Stimulated activated CD4-positive, alpha-beta T cell treated with anti-CD3 and anti-CD28 coated beads, TNF-alpha, amount 100 ng/mL, for 1 hour (primary cell): Measurements from ENCODE around the gene JAK3.
A peak's percentile ranks its signal among the peaks of the same experiment; 100 is the strongest.
"Not testable (repeated sequence)": the region's sequence is repeated elsewhere in the genome, so short reads cannot be mapped to it uniquely, and the experiment has no call there.

ENCODE experiments used
- DNase-seq, 3 donors: peaks; one replicate each; pipeline ENCODE4 v3.0.0-alpha.2; 2020; ENCODE audit warnings: low read depth in 3 of 3, low spot score in 1 of 3

JAK3 gene

DNA sequence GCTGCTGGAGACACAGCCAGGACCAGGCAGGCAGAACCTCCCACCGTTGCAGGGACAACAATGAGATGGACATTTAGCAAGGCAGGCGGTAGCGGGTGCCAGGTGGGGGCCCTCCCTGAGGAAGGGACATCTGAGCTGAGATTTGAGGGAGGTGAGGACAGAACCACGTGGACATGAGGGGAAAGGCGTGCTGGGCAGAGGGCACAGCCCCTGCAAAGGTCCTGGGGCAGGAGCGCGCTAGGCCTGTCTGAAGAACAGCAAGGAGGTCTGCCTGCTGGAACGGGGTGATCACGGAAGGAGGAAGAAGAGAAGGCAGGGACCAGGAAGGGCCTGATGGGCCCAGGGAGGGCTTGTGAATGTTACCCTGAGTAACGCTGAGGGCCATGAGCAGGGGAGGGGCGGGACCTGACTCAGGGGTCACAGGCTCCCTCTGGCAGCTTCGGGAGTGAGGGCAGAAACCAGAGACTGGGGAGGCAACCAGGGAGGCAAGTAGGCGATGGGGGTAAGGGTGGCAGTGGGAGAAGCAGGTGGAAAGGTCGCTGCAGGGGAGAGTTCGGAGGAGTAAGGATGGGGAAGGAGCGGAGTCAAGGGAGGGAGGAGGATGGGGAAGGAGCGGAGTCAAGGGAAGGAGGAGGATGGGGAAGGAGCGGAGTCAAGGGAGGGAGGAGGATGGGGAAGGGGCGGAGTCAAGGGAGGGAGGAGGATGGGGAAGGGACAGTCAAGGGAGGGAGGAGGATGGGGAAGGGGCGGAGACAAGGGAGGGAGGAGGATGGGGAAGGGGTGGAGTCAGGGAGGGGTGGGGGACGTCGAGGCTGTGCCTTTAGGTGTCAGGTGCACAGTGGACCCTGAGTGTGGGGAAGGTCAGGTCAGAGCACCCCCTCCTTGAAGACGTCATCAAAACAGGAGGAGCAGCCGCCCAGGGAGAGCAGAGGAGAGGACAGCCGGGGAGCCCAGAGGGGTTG is 68.5 kb downstream of the JAK3 start:
- DNase-seq: no peak

DNA sequence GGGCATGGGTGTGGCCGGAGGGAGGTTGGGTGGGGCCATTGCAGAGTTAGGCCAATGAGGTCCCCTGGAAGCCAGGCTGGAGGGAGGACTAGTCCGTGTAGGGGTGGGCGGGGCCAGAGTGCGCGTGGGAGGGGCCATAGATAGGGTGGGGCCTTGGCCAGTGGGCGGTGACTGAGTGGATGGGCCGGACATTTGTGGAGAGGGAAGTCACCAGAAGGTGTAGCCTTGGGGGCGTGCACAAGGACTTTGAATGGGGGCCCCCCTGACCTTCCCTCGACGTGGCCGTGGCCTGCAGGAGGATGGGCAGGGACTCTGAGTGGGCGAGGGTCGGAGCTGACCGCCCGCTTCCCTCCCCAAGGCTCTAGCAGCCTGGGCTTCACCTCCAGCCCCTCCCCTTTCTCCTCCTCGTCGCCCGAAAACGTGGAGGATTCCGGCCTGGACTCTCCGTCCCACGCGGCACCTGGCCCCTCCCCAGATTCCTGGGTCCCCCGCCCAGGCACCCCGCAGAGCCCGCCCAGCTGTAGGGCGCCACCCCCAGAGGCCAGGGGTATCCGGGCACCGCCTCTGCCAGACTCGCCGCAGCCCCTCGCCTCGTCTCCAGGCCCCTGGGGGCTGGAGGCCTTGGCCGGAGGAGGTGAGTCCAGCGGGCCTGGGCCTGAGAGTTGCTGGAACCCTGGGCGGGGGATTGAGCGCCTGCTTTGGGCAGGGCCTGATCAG is 69.4 kb downstream of the JAK3 start:
- no peak for DNase-seq

DNA sequence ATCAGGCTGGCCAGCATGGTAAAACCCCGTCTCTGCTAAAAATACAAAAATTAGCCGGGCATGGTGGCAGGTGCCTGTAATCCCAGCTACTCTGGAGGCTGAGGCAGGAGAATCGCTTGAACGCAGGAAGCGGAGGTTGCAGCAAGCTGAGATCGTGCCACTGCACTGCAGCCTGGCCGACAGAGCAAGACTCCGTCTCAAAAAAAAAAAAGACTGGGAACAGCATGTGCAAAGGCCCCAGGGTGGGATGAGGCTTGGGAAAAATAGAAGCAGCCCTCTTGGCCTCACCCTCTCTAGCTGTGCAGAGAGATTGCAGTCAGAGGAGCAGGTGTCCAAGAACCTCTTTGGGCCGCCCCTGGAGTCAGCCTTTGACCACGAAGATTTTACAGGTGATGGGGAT is 69.9 kb downstream of the JAK3 start:
- DNase-seq: not testable (repeated sequence)

DNA sequence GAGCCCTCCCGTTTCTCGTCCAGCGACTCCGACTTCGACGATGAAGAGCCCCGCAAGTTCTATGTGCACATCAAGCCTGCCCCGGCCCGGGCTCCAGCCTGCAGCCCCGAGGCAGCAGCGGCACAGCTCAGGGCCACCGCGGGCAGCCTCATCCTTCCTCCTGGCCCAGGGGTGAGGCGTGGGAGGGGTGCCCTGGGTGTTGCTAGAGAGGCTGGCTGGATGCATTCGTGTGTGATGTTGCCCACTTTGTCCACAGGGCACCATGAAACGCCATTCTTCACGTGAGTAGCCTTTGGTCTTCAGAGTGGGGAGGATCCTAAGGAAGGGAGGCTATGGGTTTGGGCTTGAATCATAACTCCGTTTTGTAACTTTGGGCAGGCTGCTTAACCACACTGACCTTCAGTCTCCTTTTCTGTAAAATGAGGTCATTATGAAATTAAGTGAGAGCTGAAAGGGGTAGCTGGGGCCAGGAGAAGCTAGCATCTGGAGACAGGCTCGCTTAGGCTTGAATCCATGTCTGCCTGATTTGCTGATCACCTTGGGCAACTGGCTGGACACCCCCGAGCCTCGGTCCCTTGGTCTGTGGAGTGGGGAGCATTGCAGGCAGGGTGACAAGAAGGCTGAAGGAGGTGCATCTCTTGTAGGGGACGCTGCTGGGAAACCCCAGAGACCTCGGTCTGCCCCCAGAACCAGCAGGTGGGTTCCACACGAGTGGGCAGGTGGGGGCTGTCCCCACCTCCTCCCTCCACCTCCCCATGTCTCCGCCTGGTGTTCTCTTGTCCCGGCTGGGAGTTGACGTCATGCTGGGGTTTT is 71.6 kb downstream of the JAK3 start:
- no peak for DNase-seq

DNA sequence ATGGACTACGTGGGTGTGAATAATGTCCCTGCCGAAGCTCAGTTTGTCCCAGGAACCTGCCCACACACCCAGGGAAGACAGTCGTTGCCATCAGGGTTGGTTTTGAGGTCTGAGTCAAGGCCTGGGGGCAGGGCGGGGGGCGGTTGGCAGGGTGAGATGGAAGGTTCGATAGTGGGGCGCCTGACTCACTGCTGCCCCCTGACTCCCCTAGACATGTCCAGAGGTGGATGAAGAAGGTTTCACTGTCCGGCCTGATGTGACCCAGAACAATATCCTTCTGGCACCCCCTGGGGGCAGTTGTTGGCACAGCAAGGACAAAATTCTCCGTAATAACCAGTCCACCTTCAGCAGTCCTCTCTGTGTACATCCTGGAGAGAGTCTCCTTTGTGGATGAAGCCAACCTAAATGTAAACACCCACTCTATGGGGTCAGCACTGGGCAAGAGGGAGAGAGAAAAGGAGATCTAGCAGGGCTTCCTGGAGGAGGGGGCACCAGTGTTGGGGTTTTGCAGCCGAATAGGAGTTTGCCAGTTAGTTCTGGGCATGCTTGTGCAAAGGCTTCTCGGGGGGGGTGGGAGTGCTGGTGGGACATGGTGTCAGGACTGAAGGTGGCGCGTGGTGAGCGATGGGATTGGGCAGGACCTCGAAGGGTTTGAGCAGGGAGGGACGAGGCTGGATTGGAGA is 72.4 kb downstream of the JAK3 start:
- DNase-seq: peak in 1 of 3 donors; percentile 32
